Hindlimb muscle (tissue), 1 donor: ENCODE measurements around the gene SIGLEC1. TPM values are rescaled to one million over a fixed set of nuclear protein-coding genes. Genes with fewer than 3 reads are reported as not detected.

Source experiments
- DNase-seq: peaks from one replicate; pipeline ENCODE4 v3.0.0-alpha.2; 2013
- polyA plus RNA-seq: library from polyadenylated mRNA; unstranded; fragments of 120-200 nt; gene quantifications from one replicate; pipeline ENCODE4 v1.2.1, GENCODE V29; 2013; ENCODE audit not compliant: insufficient read length

SIGLEC1 gene
- polyA plus RNA-seq, 1 donor = 4.6 TPM

- no peak for DNase-seq
These were observed 33.3 kb downstream of the SIGLEC1 start for GRCh38 chr20:3678856-3679720.

- DNase-seq = no peak
These were observed 34.2 kb downstream of the SIGLEC1 start for GRCh38 chr20:3678198-3678597.

- DNase-seq = peak; percentile 64
These were observed 34.7 kb downstream of the SIGLEC1 start for GRCh38 chr20:3677733-3678132.

- no peak for DNase-seq
These were observed 37.2 kb downstream of the SIGLEC1 start for GRCh38 chr20:3674995-3675900.

- no peak for DNase-seq
These were observed 38.0 kb downstream of the SIGLEC1 start for GRCh38 chr20:3674447-3674846.

GRCh38 chr20:3673221-3674070, 39.0 kb downstream of the SIGLEC1 start:
- no peak for DNase-seq

GRCh38 chr20:3672547-3673171, 39.7 kb downstream of the SIGLEC1 start:
- no peak for DNase-seq

- no peak for DNase-seq
These were observed 40.3 kb downstream of the SIGLEC1 start for GRCh38 chr20:3671986-3672546.

GRCh38 chr20:3670945-3671344, 41.5 kb downstream of the SIGLEC1 start:
- no peak for DNase-seq

GRCh38 chr20:3670511-3670910, 41.9 kb downstream of the SIGLEC1 start:
- no peak for DNase-seq

GRCh38 chr20:3669710-3670367, 42.6 kb downstream of the SIGLEC1 start:
- DNase-seq = no peak

- DNase-seq = no peak
These were observed 44.9 kb downstream of the SIGLEC1 start for GRCh38 chr20:3667434-3668037.

GRCh38 chr20:3663858-3664257, 48.5 kb downstream of the SIGLEC1 start:
- no peak for DNase-seq

GRCh38 chr20:3663031-3663701, 49.2 kb downstream of the SIGLEC1 start, which contains the start of gene GFRA4:
TSS of gene GFRA4 (minus strand) at chr20:3663399. CDS start at chr20:3663399, 0 bp downstream.
- no peak for DNase-seq

Other genes with a start within 250 kb of the SIGLEC1 start
- 23.4 TPM for gene ATRN, start 241.6 kb downstream of the SIGLEC1 start, polyA plus RNA-seq
- not detected for gene GFRA4, start 49.2 kb downstream of the SIGLEC1 start, polyA plus RNA-seq
- 61.5 TPM for gene ADAM33, start 30.6 kb downstream of the SIGLEC1 start, polyA plus RNA-seq
- 25.5 TPM for gene HSPA12B, start 20.1 kb upstream of the SIGLEC1 start, polyA plus RNA-seq
- gene ADISSP, start 55.2 kb upstream of the SIGLEC1 start, polyA plus RNA-seq = 29.1 TPM
- not detected for gene SPEF1, start 68.8 kb upstream of the SIGLEC1 start, polyA plus RNA-seq
- gene CENPB, start 74.1 kb upstream of the SIGLEC1 start, polyA plus RNA-seq = 47.8 TPM
- 122 TPM for gene CDC25B, start 83.7 kb upstream of the SIGLEC1 start, polyA plus RNA-seq
- gene AP5S1, start 107.9 kb upstream of the SIGLEC1 start, polyA plus RNA-seq = 11.8 TPM
- 26.0 TPM for gene MAVS, start 134.2 kb upstream of the SIGLEC1 start, polyA plus RNA-seq
- 32.7 TPM for gene PANK2, start 176.8 kb upstream of the SIGLEC1 start, polyA plus RNA-seq